Activated T-helper 17 cell treated with anti-CD3 and anti-CD28 coated beads, Interleukin-2, amount 50 U/mL, for 72 hours (primary cell): ENCODE results near the gene DDI2. TPM values are rescaled to one million over a fixed set of nuclear protein-coding genes. Genes with fewer than 3 reads are reported as not detected.

Experiments used
- ATAC-seq: fragments of 150-1000 bp; cut with Tn5 transposase; replicated peaks from 2 replicates; pipeline ENCODE4 v1.10.0; 2021; ENCODE audit warnings: mild to moderate bottlenecking, moderate library complexity
- H3K27ac Mint-ChIP-seq: one replicate; pipeline ENCODE4 v1.8.0; 2022; ENCODE audit warnings: mixed read lengths
- H3K27me3 Mint-ChIP-seq: one replicate; pipeline ENCODE4 v1.8.0; 2022; ENCODE audit warnings: mixed read lengths
- H3K36me3 Mint-ChIP-seq: one replicate; pipeline ENCODE4 v1.8.0; 2022; ENCODE audit warnings: low read depth, mild to moderate bottlenecking, mixed read lengths
- H3K4me1 Mint-ChIP-seq: one replicate; pipeline ENCODE4 v1.8.0; 2022; ENCODE audit warnings: mixed read lengths
- H3K4me3 Mint-ChIP-seq: one replicate; pipeline ENCODE4 v1.8.0; 2022; ENCODE audit warnings: mild to moderate bottlenecking, mixed read lengths
- H3K9me3 Mint-ChIP-seq: one replicate; pipeline ENCODE4 v1.8.0; 2022; ENCODE audit warnings: mixed read lengths
- total RNA-seq, 2 donors: library from RNA; stranded (reverse); gene quantifications; one replicate each; pipeline ENCODE4 v1.2.3, GENCODE V29; 2022

Gene DDI2
- total RNA-seq, 2 donors from 2014 or later, result 28.3 to 39.3 TPM

DNA sequence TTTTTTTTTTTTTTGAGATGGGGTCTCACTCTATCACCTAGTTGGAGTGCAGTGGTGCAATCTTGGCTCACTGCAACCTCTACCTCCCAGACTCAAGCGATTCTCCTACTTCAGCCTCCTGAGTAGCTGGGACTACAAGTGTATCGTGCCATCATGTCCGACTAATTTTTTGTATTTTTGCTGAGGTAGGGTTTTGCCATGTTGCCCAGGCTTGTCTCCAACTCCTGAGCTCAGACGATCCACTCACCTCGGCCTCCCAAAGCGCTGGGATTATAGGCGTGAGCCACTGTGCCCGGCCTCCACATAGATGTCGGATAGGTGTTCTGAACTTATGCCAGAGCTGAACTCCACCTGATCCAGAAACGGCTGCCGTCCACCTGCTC, 87.9 kb downstream of the DDI2 start:
- no peak for ATAC-seq
- no peak overlapping the region for H3K27ac Mint-ChIP-seq
- peaks cover 25% of the 10 kb centered on the region for H3K36me3 Mint-ChIP-seq

DNA sequence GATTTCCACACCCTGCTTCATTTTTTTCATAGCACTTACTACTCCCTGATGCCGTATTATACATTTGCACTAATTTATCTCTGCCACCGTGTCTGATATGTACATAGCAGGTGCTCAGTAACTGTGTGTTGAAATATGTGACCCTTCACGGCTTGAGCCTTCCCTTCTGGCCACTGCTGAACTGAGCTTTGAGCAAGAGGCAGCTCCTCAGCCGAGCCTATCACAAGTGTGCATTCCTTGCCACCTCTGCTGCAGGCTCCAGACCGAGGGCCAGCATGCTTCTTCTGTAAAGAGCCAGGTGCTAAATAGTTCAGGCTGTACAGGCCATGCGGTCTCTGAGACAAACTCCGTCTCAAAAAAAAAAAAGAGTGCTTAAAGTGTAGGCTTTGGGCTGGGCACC, 89.5 kb downstream of the DDI2 start:
- no peaks in the 10 kb centered on the region for H3K27me3 Mint-ChIP-seq
- no peaks in the 10 kb centered on the region for H3K9me3 Mint-ChIP-seq
- peaks cover 25% of the 10 kb centered on the region for H3K36me3 Mint-ChIP-seq
- H3K4me1 Mint-ChIP-seq, result peaks cover 8% of the 10 kb centered on the region
- H3K27ac Mint-ChIP-seq, result no peak overlapping the region
- no peak overlapping the region for H3K4me3 Mint-ChIP-seq
- no peak for ATAC-seq

More for the DNA sequence above, 87.9 kb downstream of the DDI2 start:
- Mint-ChIP-seq H3K4me3 (no peak overlapping the region), H3K4me1 (peaks cover 8% of the 10 kb centered on the region), H3K27me3 (no peaks in the 10 kb centered on the region), H3K9me3 (no peaks in the 10 kb centered on the region)

DNA sequence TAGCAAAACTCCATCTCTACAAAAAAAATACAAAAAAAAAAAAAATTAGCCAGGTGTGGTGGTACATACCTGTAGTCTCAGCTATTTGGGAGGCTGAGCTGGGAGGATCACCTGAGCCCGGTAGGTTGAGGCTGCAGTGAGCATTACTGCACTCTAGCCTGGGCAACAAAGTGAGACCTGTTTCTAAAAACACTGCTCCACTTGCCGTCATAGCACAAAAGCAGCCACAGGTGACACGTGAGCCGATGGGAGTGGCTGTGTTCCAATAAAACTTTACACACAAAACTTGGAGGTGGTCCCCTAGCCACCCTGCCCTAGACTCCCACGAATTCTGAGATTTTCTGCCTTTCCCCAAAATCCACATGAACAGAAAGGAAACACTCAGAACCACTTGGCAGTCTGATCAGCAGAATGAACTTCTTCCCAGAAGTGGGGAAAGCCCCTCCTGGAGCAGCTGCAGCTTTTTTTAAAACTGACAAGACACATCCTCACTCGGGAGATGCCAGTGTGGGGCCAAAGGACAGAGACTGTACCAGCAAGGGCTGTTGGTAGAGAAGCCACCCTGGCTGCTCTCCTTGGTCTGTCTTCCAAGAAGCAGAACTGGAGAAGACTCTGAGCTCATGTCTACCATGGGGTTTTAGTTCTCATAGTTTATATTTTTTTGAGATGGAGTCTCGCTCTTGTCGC, 90.1 kb downstream of the DDI2 start:
- peaks cover 25% of the 10 kb centered on the region for H3K36me3 Mint-ChIP-seq
- no peaks in the 10 kb centered on the region for H3K9me3 Mint-ChIP-seq
- no peak overlapping the region for H3K4me3 Mint-ChIP-seq
- no peak for ATAC-seq
- H3K4me1 Mint-ChIP-seq, result peaks cover 4% of the 10 kb centered on the region
- H3K27ac Mint-ChIP-seq, result no peak overlapping the region
- H3K27me3 Mint-ChIP-seq, result no peaks in the 10 kb centered on the region

DNA sequence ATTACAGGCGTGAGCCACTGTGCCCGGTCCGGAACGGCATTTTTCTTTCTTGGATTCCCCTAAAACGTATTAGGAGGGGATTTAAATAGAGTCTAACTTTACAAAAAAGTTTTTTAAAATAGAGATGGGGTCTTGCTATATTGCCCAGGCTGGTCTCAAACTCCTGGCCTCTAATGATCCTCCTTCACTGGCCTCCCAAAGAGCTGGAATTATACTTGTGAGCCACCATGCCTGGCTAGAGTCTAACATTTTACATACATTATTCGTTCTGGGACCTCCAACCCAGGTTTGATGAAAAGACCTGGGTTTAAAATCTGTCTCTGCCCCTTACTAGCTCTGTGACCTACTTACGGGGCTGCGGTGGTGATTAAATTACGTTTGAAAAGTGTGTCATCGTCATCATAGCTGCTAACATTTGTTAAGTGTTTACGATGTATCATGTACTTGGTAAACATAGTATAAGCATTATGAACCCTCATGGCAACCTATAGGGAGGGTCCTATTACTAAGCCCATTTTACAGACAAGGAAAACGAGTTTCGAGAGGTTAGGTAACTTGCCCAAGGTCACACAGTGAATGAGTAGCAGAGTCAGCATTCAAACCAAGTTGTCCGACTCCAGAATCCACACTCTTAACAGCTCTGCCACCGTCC, 91.4 kb downstream of the DDI2 start:
- Mint-ChIP-seq H3K27me3 (no peaks in the 10 kb centered on the region), H3K36me3 (peaks cover 25% of the 10 kb centered on the region), H3K4me3 (no peak overlapping the region), H3K4me1 (peaks cover 4% of the 10 kb centered on the region), H3K27ac (no peak overlapping the region), H3K9me3 (no peaks in the 10 kb centered on the region)
- ATAC-seq, result no peak

DNA sequence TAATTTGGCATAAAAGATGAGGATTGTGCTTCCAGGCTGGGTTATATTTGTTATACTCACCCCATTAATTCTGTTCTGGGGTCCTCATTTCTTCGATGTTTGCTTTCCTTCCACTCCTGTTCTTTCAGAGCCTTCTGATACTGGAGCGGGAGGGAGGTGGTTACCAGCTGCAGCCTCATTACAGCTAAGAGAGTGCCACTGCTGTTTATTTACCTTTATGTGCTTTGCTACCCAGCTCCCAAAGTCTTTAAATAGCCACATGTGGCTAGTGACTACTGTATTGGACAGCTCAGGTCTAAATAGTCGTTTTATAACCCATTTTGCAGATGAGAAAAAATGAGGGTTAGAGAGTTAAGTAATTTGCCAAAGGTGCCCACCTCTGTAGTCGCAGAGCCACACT, 92.0 kb downstream of the DDI2 start:
- peaks cover 23% of the 10 kb centered on the region for H3K36me3 Mint-ChIP-seq
- H3K27me3 Mint-ChIP-seq, result no peaks in the 10 kb centered on the region
- H3K9me3 Mint-ChIP-seq, result no peaks in the 10 kb centered on the region
- no peak overlapping the region for H3K27ac Mint-ChIP-seq
- H3K4me3 Mint-ChIP-seq, result no peak overlapping the region
- H3K4me1 Mint-ChIP-seq, result peaks cover 4% of the 10 kb centered on the region
- ATAC-seq, result no peak

DNA sequence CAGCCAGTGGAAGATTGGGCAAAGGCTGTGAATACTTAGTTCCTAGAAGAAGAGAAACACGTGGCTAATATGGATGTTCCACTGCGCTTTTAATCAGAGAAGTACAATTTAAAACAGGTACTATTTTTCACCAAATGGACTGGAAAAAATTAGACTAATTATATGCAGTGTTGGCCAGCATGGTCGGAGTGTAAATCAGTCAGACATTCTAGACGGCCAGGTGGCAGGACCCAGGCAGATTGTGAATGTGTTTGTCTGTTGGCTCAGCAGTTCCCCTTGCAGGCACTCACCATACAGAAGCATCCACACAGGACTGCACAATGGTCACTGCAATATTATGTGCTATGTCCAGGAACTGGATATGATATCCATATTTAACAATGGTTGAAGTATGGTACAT, 94.9 kb downstream of the DDI2 start:
- Mint-ChIP-seq H3K27ac (no peak overlapping the region), H3K4me3 (no peak overlapping the region), H3K36me3 (peaks cover 18% of the 10 kb centered on the region), H3K4me1 (peaks cover 4% of the 10 kb centered on the region), H3K9me3 (no peaks in the 10 kb centered on the region), H3K27me3 (no peaks in the 10 kb centered on the region)
- no peak for ATAC-seq

DNA sequence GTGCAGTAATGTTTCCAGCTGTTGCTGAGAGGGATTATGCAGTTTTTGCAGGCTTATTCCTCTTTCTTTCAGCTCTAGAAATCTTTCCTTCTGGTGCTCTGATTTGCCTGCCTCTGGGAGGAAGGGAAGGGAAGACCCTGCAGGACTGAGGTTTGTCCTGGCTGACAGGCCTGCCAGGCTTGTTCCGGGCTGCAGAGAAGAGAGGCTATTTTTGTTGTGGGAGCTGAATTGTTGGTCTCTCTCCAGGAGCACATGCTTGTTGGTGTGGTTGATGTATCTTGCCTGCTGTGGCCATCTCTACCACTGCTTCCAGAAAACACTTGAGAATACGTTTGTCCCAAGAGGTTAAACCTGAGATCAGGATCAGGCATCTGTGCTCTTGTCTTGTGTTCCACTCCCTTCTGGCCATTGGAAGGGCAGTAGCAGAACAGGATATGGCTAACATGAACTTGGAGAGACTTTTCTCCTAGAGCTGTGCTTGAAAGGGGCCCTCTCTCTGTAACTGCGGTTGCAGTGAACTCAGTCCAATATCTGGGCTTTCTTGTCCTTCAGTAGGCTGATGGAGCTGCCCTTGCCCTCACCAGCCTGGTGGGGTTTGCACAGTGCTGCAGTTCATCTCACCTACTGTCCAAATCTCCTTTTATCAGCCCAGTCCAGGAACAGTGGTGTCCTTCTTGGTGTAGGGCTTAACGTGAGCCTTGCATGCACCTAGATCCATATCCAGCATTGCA, 97.3 kb downstream of the DDI2 start:
- no peak for ATAC-seq
- Mint-ChIP-seq H3K9me3 (no peaks in the 10 kb centered on the region), H3K4me3 (no peak overlapping the region), H3K36me3 (peaks cover 40% of the 10 kb centered on the region), H3K4me1 (peaks cover 1% of the 10 kb centered on the region), H3K27ac (no peak overlapping the region), H3K27me3 (no peaks in the 10 kb centered on the region)

DNA sequence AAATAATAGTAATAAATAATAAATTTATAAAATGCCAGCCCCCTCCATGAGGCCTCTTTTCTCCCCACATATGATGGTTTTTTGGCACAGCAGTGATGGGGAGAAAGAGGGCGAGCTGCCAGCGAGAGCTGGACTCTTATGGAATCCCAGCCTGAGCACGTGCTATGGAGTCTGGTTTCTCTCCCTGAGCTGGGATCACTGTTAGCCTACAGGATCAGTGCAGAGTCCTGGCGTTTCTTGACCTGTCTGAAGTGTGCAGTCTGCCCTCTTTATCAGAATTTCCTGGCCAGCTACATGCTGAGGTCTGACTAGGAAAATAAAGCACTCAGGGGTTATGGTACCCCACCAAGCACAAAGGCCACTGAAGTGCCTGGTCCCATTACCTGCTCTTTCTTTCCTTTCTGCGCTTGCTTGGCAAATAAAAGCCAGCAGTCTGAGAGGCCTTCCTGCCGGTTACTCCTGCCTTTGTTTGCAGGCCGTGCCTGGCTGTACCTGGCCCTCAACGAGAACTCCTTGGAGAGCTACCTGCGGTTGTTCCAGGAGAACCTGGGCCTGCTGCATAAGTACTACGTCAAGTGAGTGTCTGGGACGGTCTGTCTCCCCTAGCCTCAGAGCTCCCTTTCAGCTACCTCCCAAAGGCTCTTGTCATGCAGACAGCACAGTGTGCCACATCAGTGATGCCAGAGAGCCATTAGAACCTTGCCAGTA, 100.3 kb downstream of the DDI2 start:
- H3K27me3 Mint-ChIP-seq, result no peaks in the 10 kb centered on the region
- no peak for ATAC-seq
- H3K27ac Mint-ChIP-seq, result no peak overlapping the region
- H3K4me3 Mint-ChIP-seq, result no peak overlapping the region
- H3K36me3 Mint-ChIP-seq, result peaks cover 56% of the 10 kb centered on the region
- no peaks in the 10 kb centered on the region for H3K4me1 Mint-ChIP-seq
- no peaks in the 10 kb centered on the region for H3K9me3 Mint-ChIP-seq

DNA sequence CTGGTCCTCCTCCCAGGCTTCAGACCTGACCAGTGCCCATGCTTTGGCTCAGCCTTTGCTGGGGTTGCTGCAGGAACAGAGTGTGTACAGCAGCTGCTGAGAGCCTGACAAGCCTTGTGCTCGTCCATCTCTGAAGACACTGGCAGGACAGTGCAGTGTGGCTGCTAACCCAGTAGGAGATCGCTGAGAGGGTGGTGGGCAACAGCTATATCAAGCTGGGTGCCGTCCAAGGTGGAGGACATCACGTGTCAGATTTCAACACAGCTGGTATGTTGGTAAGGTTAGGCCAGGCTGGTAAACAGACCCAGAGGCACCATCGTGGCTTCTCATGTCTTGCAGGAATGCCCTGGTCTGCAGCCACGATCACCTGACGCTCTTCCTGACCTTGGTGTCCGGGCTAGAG, 100.9 kb downstream of the DDI2 start:
- peaks cover 60% of the 10 kb centered on the region for H3K36me3 Mint-ChIP-seq
- no peaks in the 10 kb centered on the region for H3K27me3 Mint-ChIP-seq
- H3K9me3 Mint-ChIP-seq, result no peaks in the 10 kb centered on the region
- H3K4me1 Mint-ChIP-seq, result no peaks in the 10 kb centered on the region
- no peak overlapping the region for H3K27ac Mint-ChIP-seq
- H3K4me3 Mint-ChIP-seq, result no peak overlapping the region
- no peak for ATAC-seq

Other genes starting within 250 kb of the DDI2 start
- gene EFHD2, start 207.6 kb upstream of the DDI2 start, total RNA-seq, result 10 to 100 TPM; 44.6 to 90.4 TPM
- gene CTRC, start 179.0 kb upstream of the DDI2 start, total RNA-seq, result not detected
- gene CELA2A, start 160.7 kb upstream of the DDI2 start, total RNA-seq, result not detected
- gene CELA2B, start 141.4 kb upstream of the DDI2 start, total RNA-seq, result not detected
- 10 to 100 TPM; 17.1 to 17.9 TPM for gene CASP9, start 93.2 kb upstream of the DDI2 start, total RNA-seq
- gene DNAJC16, start 90.6 kb upstream of the DDI2 start, total RNA-seq, result 10 to 100 TPM in 1 of 2 donors, 1 to 10 TPM in 1; 8.6 to 10.0 TPM
- gene AGMAT, start 32.4 kb upstream of the DDI2 start, total RNA-seq, result 10 to 100 TPM in 1 of 2 donors, 1 to 10 TPM in 1; 9.7 to 16.6 TPM
- 10 to 100 TPM; 32.2 to 50.5 TPM for gene PLEKHM2, start 66.9 kb downstream of the DDI2 start, total RNA-seq
- gene SLC25A34, start 118.8 kb downstream of the DDI2 start, total RNA-seq, result 1 to 10 TPM in 1 of 2 donors, under 1 TPM in 1; 0.90 to 1.6 TPM
- gene TMEM82, start 125.0 kb downstream of the DDI2 start, total RNA-seq, result not detected
- not detected for gene FBLIM1, start 141.3 kb downstream of the DDI2 start, total RNA-seq
- 1 to 10 TPM; 1.8 to 2.2 TPM for gene UQCRHL, start 190.2 kb downstream of the DDI2 start, total RNA-seq
- gene SPEN, start 230.2 kb downstream of the DDI2 start, total RNA-seq, result 10 to 100 TPM; 48.9 to 66.7 TPM